Mesenchymal stem cell (in vitro differentiated cells and primary cell): Measurements from ENCODE around the gene ZNF487.
"Not testable (repeated sequence)": the region's sequence is repeated elsewhere in the genome, so short reads cannot be mapped to it uniquely, and the experiment has no call there.

Source experiments
- DNase-seq: peaks from one replicate; pipeline ENCODE4 v3.0.0-alpha.2; 2013
- H2AFZ ChIP-seq: one replicate; pipeline ENCODE4 v1.6.1; 2013; ENCODE audit warnings: low read depth, mild to moderate bottlenecking, control low read depth, inconsistent platforms, low read length, moderate library complexity
- H2AK5ac ChIP-seq: 2 replicates; pipeline ENCODE4 v1.6.1; 2013; ENCODE audit warnings: low read length, moderate library complexity, mild to moderate bottlenecking, inconsistent platforms; ENCODE audit not compliant: severe bottlenecking
- H2BK120ac ChIP-seq: one replicate; pipeline ENCODE4 v1.6.1; 2013; ENCODE audit warnings: low read depth, mild to moderate bottlenecking, inconsistent platforms, low read length, moderate library complexity
- H2BK12ac ChIP-seq, 2 experiments: one replicate each; pipeline ENCODE4 v1.6.1; 2013; ENCODE audit warnings: inconsistent platforms in 2 of 2, low read length in 2 of 2, mild to moderate bottlenecking in 2 of 2, moderate library complexity in 2 of 2, control low read depth in 1 of 2
- H2BK15ac ChIP-seq: one replicate; pipeline ENCODE4 v1.6.1; 2013; ENCODE audit warnings: mild to moderate bottlenecking, low read depth, inconsistent platforms; ENCODE audit not compliant: poor library complexity, severe bottlenecking
- H2BK5ac ChIP-seq: 2 replicates; pipeline ENCODE4 v1.6.1; 2013; ENCODE audit warnings: low read depth, mild to moderate bottlenecking, low read length, control low read depth, inconsistent platforms; ENCODE audit not compliant: poor library complexity, severe bottlenecking
- H3K14ac ChIP-seq, 2 experiments: one replicate each; pipeline ENCODE4 v1.6.1; 2013; ENCODE audit warnings: inconsistent platforms in 2 of 2, low read length in 2 of 2, control low read depth in 1 of 2, mild to moderate bottlenecking in 1 of 2, moderate library complexity in 1 of 2
- H3K18ac ChIP-seq, 2 experiments: one replicate each; pipeline ENCODE4 v1.6.1; 2013; ENCODE audit warnings: inconsistent platforms in 2 of 2, low read length in 2 of 2, control low read depth in 1 of 2, low read depth in 1 of 2, mild to moderate bottlenecking in 1 of 2
- H3K23ac ChIP-seq, 2 experiments: one replicate each; pipeline ENCODE4 v1.6.1; 2013; ENCODE audit warnings: inconsistent platforms in 2 of 2, low read length in 2 of 2, mild to moderate bottlenecking in 2 of 2, moderate library complexity in 2 of 2, control low read depth in 1 of 2
- H3K27ac ChIP-seq: 2 replicates; pipeline ENCODE4 v1.5.1; 2013; ENCODE audit warnings: mild to moderate bottlenecking, moderate library complexity, low read length, control low read depth, inconsistent platforms; ENCODE audit not compliant: poor library complexity, severe bottlenecking
- H3K27me3 ChIP-seq, 2 experiments: 2 replicates each; pipeline versions ENCODE4 v1.6.1 to v1.7.0; 2013; ENCODE audit warnings: low read length in 2 of 2, mild to moderate bottlenecking in 2 of 2, moderate library complexity in 2 of 2, control low read depth in 1 of 2, inconsistent platforms in 1 of 2; ENCODE audit not compliant: control insufficient read depth in 1 of 2, insufficient read depth in 1 of 2
- H3K36me3 ChIP-seq, 2 experiments: 2 replicates each; pipeline versions ENCODE4 v1.6.1 to v1.7.0; 2013; ENCODE audit warnings: low read length in 2 of 2, control low read depth in 1 of 2, inconsistent platforms in 1 of 2, low read depth in 1 of 2, mild to moderate bottlenecking in 1 of 2; ENCODE audit not compliant: insufficient read depth in 2 of 2, control insufficient read depth in 1 of 2
- H3K4ac ChIP-seq, 2 experiments: one replicate each; pipeline ENCODE4 v1.6.1; 2013; ENCODE audit warnings: inconsistent platforms in 2 of 2, low read length in 2 of 2, mild to moderate bottlenecking in 2 of 2, moderate library complexity in 2 of 2, control low read depth in 1 of 2, low read depth in 1 of 2
- H3K4me1 ChIP-seq: 2 replicates; pipeline ENCODE4 v1.6.1; 2013; ENCODE audit warnings: low read depth, low read length, control low read depth; ENCODE audit not compliant: control insufficient read depth, insufficient read depth
- H3K4me2 ChIP-seq: 2 replicates; pipeline ENCODE4 v1.6.1; 2013; ENCODE audit warnings: low read length, mild to moderate bottlenecking, inconsistent platforms; ENCODE audit not compliant: poor library complexity, severe bottlenecking
- H3K4me3 ChIP-seq, 2 experiments: 2 replicates each; pipeline versions ENCODE4 v1.5.1 to v1.7.0; 2013; ENCODE audit warnings: low read length in 2 of 2, mild to moderate bottlenecking in 2 of 2, control low read depth in 1 of 2, low read depth in 1 of 2; ENCODE audit not compliant: insufficient read depth in 1 of 2
- H3K79me1 ChIP-seq: replicated peaks from 2 replicates; pipeline ENCODE4 v1.6.1; 2013; ENCODE audit warnings: mild to moderate bottlenecking, control low read depth, low read length, inconsistent platforms; ENCODE audit not compliant: poor library complexity, severe bottlenecking
- H3K9ac ChIP-seq: 2 replicates; pipeline ENCODE4 v1.7.0; 2013; ENCODE audit warnings: mild to moderate bottlenecking, low read length, moderate library complexity
- H3K9me3 ChIP-seq: 2 replicates; pipeline ENCODE4 v1.7.0; 2013; ENCODE audit warnings: mild to moderate bottlenecking, low read length; ENCODE audit not compliant: control insufficient read depth
- H4K8ac ChIP-seq: one replicate; pipeline ENCODE4 v1.6.1; 2013; ENCODE audit warnings: inconsistent platforms, mild to moderate bottlenecking, low read length, moderate library complexity
- H4K91ac ChIP-seq: one replicate; pipeline ENCODE4 v1.6.1; 2013; ENCODE audit warnings: mild to moderate bottlenecking, low read length, inconsistent platforms
- WGBS: methylation state at CpG from one replicate; pipeline ENCODE4 v1.1.7; 2013; ENCODE audit warnings: mixed read lengths; 5-methylcytosine and 5-hydroxymethylcytosine counted together

Gene ZNF487

GRCh38 chr10:43420369-43421200 is 16.3 kb upstream of the ZNF487 start:
- Histone ChIP-seq H2BK12ac (peak overlapping the region in 1 of 2 experiments; percentile 63), H3K36me3 (no peaks in the 10 kb centered on the region), H4K8ac (peak overlapping the region; percentile 100), H3K4me2 (peak overlapping the region; percentile 90), H2BK15ac (peak overlapping the region; percentile 96), H3K23ac (peak overlapping the region in 1 of 2 experiments; percentile 11), H3K18ac (peak overlapping the region; percentile 88 to 99), H3K4me3 (peak overlapping the region; percentile 59 to 83), H3K14ac (peak overlapping the region in 1 of 2 experiments; percentile 53), H3K79me1 (no peaks in the 10 kb centered on the region), H3K4ac (peak overlapping the region in 1 of 2 experiments; percentile 83), H2AFZ (peak overlapping the region; percentile 62), H4K91ac (peak overlapping the region; percentile 64), H3K27me3 (no peaks in the 10 kb centered on the region), H3K4me1 (peaks cover 6% of the 10 kb centered on the region), H3K9ac (peak overlapping the region; percentile 92), H2BK120ac (peak overlapping the region; percentile 94), H2BK5ac (peak overlapping the region; percentile 74), H2AK5ac (no peak overlapping the region), H3K9me3 (no peaks in the 10 kb centered on the region), H3K27ac (peak overlapping the region; percentile 91)
- DNase-seq, result peak; percentile 95
- WGBS, result 1% methylated on average over 62 of the region's 63 CpGs

GRCh38 chr10:43421201-43421507 is 15.8 kb upstream of the ZNF487 start:
- Histone ChIP-seq H2BK12ac (no peak overlapping the region), H4K8ac (no peak overlapping the region), H3K4me3 (peak overlapping the region in 1 of 2 experiments; percentile 83), H2BK5ac (no peak overlapping the region), H3K9me3 (no peaks in the 10 kb centered on the region), H3K4me1 (peaks cover 6% of the 10 kb centered on the region), H2AK5ac (no peak overlapping the region), H3K18ac (peak overlapping the region in 1 of 2 experiments; percentile 74), H2BK15ac (no peak overlapping the region), H2AFZ (no peak overlapping the region), H3K14ac (no peak overlapping the region), H2BK120ac (no peak overlapping the region), H3K27me3 (no peaks in the 10 kb centered on the region), H3K4me2 (peak overlapping the region; percentile 90), H3K79me1 (no peaks in the 10 kb centered on the region), H3K36me3 (no peaks in the 10 kb centered on the region), H3K4ac (no peak overlapping the region), H4K91ac (no peak overlapping the region), H3K9ac (peak overlapping the region; percentile 92), H3K23ac (no peak overlapping the region), H3K27ac (peak overlapping the region; percentile 91)
- WGBS, result 91% methylated on average over 3 of the region's 4 CpGs
- DNase-seq, result no peak

- no peak overlapping the region for H2BK15ac ChIP-seq
- WGBS, result 99% methylated on average over 6 of the region's 6 CpGs
- no peak overlapping the region for H2AFZ ChIP-seq
- H2BK5ac ChIP-seq, result no peak overlapping the region
- no peaks in the 10 kb centered on the region for H3K79me1 ChIP-seq
- H4K91ac ChIP-seq, result no peak overlapping the region
- no peak overlapping the region for H3K23ac ChIP-seq
- H2BK120ac ChIP-seq, result no peak overlapping the region
- H4K8ac ChIP-seq, result no peak overlapping the region
- H3K9me3 ChIP-seq, result no peaks in the 10 kb centered on the region
- peak; percentile 26 for DNase-seq
- no peak overlapping the region for H2AK5ac ChIP-seq
- H3K27ac ChIP-seq, result no peak overlapping the region
- H3K9ac ChIP-seq, result peak overlapping the region; percentile 92
- no peaks in the 10 kb centered on the region for H3K27me3 ChIP-seq
- H3K18ac ChIP-seq, result no peak overlapping the region
- no peak overlapping the region for H3K4ac ChIP-seq
- H3K14ac ChIP-seq, result no peak overlapping the region
- peak overlapping the region in 1 of 2 experiments; percentile 83 for H3K4me3 ChIP-seq
- H3K4me2 ChIP-seq, result no peak overlapping the region
- H3K36me3 ChIP-seq, result no peaks in the 10 kb centered on the region
- H2BK12ac ChIP-seq, result no peak overlapping the region
- peaks cover 6% of the 10 kb centered on the region for H3K4me1 ChIP-seq
Measured at GRCh38 chr10:43421519-43421918, 15.4 kb upstream of the ZNF487 start.

GRCh38 chr10:43421944-43422343 is 15.0 kb upstream of the ZNF487 start:
- peak; percentile 37 for DNase-seq
- not testable (repeated sequence) for H3K4me3 ChIP-seq, H2BK15ac ChIP-seq, H4K8ac ChIP-seq, H3K36me3 ChIP-seq, H3K4ac ChIP-seq, H3K18ac ChIP-seq, H2AK5ac ChIP-seq, H3K23ac ChIP-seq, H2BK12ac ChIP-seq, H3K27me3 ChIP-seq, H4K91ac ChIP-seq, H3K27ac ChIP-seq, H3K4me1 ChIP-seq, H3K79me1 ChIP-seq, H2AFZ ChIP-seq, H2BK120ac ChIP-seq, H3K4me2 ChIP-seq, H2BK5ac ChIP-seq, H3K9me3 ChIP-seq, H3K14ac ChIP-seq
- peak overlapping the region; percentile 92 for H3K9ac ChIP-seq
- 82% methylated on average over 3 of the region's 4 CpGs for WGBS
